ENCODE measurements around the gene PPP1R14C. TPM values are rescaled to one million over a fixed set of nuclear protein-coding genes. Genes with fewer than 3 reads are reported as not detected.

Gene PPP1R14C
- total and polyA plus RNA-seq, 10 of the 15 experiments (the other 5 are each of a cell fraction or from before 2014, with no cell fraction given): 0.07 to 1.6 (median 0.13) TPM; not detected in 4

- ATAC-seq (no peak), FAIRE-seq (no peak), DNase-seq (ENCODE audit: low read depth, low spot score) (no peak)
- RAD21 ChIA-PET (ENCODE audit: unreplicated experiment): no interaction called here
- H3K36me3 ChIP-seq (ENCODE audit: control insufficient read depth in 2 of 2, insufficient read depth in 2 of 2, low read length in 1 of 2): no peaks in the 10 kb centered on the region
- 10% methylated on average over 6 of the region's 6 CpGs for WGBS (ENCODE audit: insufficient coverage, insufficient replicate concordance, low lambda C conversion rate, missing lambda C conversion rate)
- TF ChIP-seq IRF5 (IDR thresholded peaks at IDR 0.05; ENCODE audit: borderline replicate concordance): no peak
- TF ChIP-seq BCL11A (IDR thresholded peaks at IDR 0.05; ENCODE audit: low read depth, low read length): no peak
- TF ChIP-seq BRCA1 (IDR thresholded peaks at IDR 0.05; ENCODE audit: low read depth, low read length): no peak
- TF ChIP-seq ZBED1 (IDR thresholded peaks at IDR 0.05; ENCODE audit: borderline replicate concordance): no peak
- no peaks in the 10 kb centered on the region for H3K79me2 ChIP-seq (ENCODE audit: control insufficient read depth, insufficient read depth, low read length)
- H3K27ac ChIP-seq (ENCODE audit: control insufficient read depth, insufficient read depth): no peak overlapping the region
- H4K20me1 ChIP-seq (ENCODE audit: control insufficient read depth, insufficient read depth): no peaks in the 10 kb centered on the region
- no TSS peak for BruUV-seq (replicated peaks)
- no peaks in the 10 kb centered on the region for H3K9me3 ChIP-seq (replicated peaks; ENCODE audit: control insufficient read depth, insufficient read depth, low read length)
- H3K4me2 ChIP-seq (ENCODE audit: control insufficient read depth, insufficient read depth): no peak overlapping the region
- POLR2A ChIA-PET: no interaction called here
- in situ Hi-C loops (cut with MboI) (no loop called here), intact Hi-C loops (cut with micrococcal nuclease; ENCODE audit: unreplicated experiment) (loop anchor here (5.0 kb wide), 1 partner anchor 62 kb away; no protein-coding TSS in a partner anchor)
- SMC1A ChIA-PET (ENCODE audit: uncharacterized antibody, unreplicated experiment): interaction anchor here (0.9 to 1.5 kb wide), 4 partner anchors 10 to 883 kb away, joined by 3 to 4 read pairs (median 3); no protein-coding TSS in a partner anchor
- no peak overlapping the region for H3K9ac ChIP-seq (ENCODE audit: control insufficient read depth, insufficient read depth, low read length)
- CTCF ChIA-PET: interaction anchor here (0.5 to 1.2 kb wide), 2 partner anchors 18 to 318 kb away, joined by 3 read pairs; no protein-coding TSS in a partner anchor
- H3K4me1 ChIP-seq (ENCODE audit: control insufficient read depth, insufficient read depth, low read length): peaks cover 3% of the 10 kb centered on the region; the same call in 1 of the 2 replicates
- H3K27me3 ChIP-seq (replicated peaks in 1 of 2; ENCODE audit: control insufficient read depth in 2 of 2, insufficient read depth in 2 of 2, low read length in 1 of 2): peaks cover 4 to 20% of the 10 kb centered on the region in 2 experiments
- H2AFZ ChIP-seq (ENCODE audit: control insufficient read depth, low read depth, low read length): no peak overlapping the region
- H3K4me3 ChIP-seq: no peak overlapping the region
These were observed 1.5 kb downstream of the PPP1R14C start for GRCh38 chr6:150144294-150144868.

DNA sequence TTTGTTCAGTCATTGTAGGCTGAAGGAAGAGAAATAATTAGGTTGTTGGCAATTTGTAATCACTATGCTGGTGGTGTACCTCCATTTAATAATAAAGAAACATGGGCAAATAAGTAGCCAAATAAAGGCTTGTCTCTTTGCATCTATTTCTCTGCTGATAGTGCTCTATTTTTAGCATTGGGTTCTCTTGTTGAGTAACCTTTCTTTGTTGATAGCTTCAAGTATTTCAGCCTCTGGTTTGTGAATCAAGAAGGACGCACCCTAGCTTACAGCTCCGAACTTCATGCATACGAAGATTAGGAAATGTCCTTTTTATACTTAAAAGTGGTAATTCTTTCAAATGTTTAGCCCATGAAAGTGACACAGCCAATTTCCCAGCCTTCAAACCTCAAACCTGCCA lies 2.6 kb downstream of the PPP1R14C start:
- BruUV-seq (replicated peaks): no TSS peak
- Histone ChIP-seq H3K4me1 (ENCODE audit: control insufficient read depth, insufficient read depth, low read length) (peaks cover 3% of the 10 kb centered on the region; the same call in 1 of the 2 replicates), H2AFZ (ENCODE audit: control insufficient read depth, low read depth, low read length) (no peak overlapping the region), H3K4me2 (ENCODE audit: control insufficient read depth, insufficient read depth) (no peak overlapping the region), H3K27me3 (replicated peaks in 1 of 2; ENCODE audit: control insufficient read depth in 2 of 2, insufficient read depth in 2 of 2, low read length in 1 of 2) (peaks cover 4 to 20% of the 10 kb centered on the region in 2 experiments), H3K36me3 (ENCODE audit: control insufficient read depth in 2 of 2, insufficient read depth in 2 of 2, low read length in 1 of 2) (no peaks in the 10 kb centered on the region), H4K20me1 (ENCODE audit: control insufficient read depth, insufficient read depth) (no peaks in the 10 kb centered on the region), H3K27ac (ENCODE audit: control insufficient read depth, insufficient read depth) (no peak overlapping the region), H3K9me3 (replicated peaks; ENCODE audit: control insufficient read depth, insufficient read depth, low read length) (no peaks in the 10 kb centered on the region), H3K4me3 (no peak overlapping the region), H3K9ac (ENCODE audit: control insufficient read depth, insufficient read depth, low read length) (no peak overlapping the region), H3K79me2 (ENCODE audit: control insufficient read depth, insufficient read depth, low read length) (no peaks in the 10 kb centered on the region)
- 0% methylated on average over 3 of the region's 3 CpGs for WGBS (ENCODE audit: insufficient coverage, insufficient replicate concordance, low lambda C conversion rate, missing lambda C conversion rate)
- SMC1A ChIA-PET (ENCODE audit: uncharacterized antibody, unreplicated experiment): interaction anchor here (0.9 to 1.5 kb wide), 4 partner anchors 11 to 882 kb away, joined by 3 to 4 read pairs (median 3); no protein-coding TSS in a partner anchor
- FAIRE-seq (no peak), ATAC-seq (no peak), DNase-seq (ENCODE audit: low read depth, low spot score) (no peak)
- in situ Hi-C loops (cut with MboI): no loop called here
- TF ChIP-seq SMARCA5 (IDR thresholded peaks at IDR 0.05) (no peak), HCFC1 (IDR thresholded peaks at IDR 0.05; ENCODE audit: low read length) (no peak), CHD1 (IDR thresholded peaks at IDR 0.05; ENCODE audit: low read depth, low read length) (no peak), HDGF (IDR thresholded peaks at IDR 0.05) (no peak), MEF2B (IDR thresholded peaks at IDR 0.05; ENCODE audit: partially characterized antibody, poor library complexity, severe bottlenecking) (no peak)
- TF ChIP-seq, protein P1, sequence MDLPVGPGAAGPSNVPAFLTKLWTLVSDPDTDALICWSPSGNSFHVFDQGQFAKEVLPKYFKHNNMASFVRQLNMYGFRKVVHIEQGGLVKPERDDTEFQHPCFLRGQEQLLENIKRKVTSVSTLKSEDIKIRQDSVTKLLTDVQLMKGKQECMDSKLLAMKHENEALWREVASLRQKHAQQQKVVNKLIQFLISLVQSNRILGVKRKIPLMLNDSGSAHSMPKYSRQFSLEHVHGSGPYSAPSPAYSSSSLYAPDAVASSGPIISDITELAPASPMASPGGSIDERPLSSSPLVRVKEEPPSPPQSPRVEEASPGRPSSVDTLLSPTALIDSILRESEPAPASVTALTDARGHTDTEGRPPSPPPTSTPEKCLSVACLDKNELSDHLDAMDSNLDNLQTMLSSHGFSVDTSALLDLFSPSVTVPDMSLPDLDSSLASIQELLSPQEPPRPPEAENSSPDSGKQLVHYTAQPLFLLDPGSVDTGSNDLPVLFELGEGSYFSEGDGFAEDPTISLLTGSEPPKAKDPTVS (IDR thresholded peaks at IDR 0.05; ENCODE audit: low read depth, low read length): no peak
- intact Hi-C loops (cut with micrococcal nuclease; ENCODE audit: unreplicated experiment): no loop called here
- POLR2A ChIA-PET: no interaction called here
- RAD21 ChIA-PET (ENCODE audit: unreplicated experiment): interaction anchor here (0.6 to 0.7 kb wide), 2 partner anchors 82 to 247 kb away, joined by 3 read pairs; no protein-coding TSS in a partner anchor
- CTCF ChIA-PET: interaction anchor here (0.5 to 1.6 kb wide), 3 partner anchors 19 to 356 kb away, joined by 3 read pairs; no protein-coding TSS in a partner anchor

Measured in GM12878 (cell line).